NCI-H146 treated with DMSO at 0.1 percent for 48 hours (cell line): Measurements from ENCODE around the gene C1RL.
"Not testable (repeated sequence)": the region's sequence is repeated elsewhere in the genome, so short reads cannot be mapped to it uniquely, and the experiment has no call there.

Experiments
- DNase-seq: peaks from one replicate; lab custom pipeline; 2025; ENCODE audit not compliant: unreplicated experiment; lab: John Stamatoyannopoulos, UW

C1RL gene

DNA sequence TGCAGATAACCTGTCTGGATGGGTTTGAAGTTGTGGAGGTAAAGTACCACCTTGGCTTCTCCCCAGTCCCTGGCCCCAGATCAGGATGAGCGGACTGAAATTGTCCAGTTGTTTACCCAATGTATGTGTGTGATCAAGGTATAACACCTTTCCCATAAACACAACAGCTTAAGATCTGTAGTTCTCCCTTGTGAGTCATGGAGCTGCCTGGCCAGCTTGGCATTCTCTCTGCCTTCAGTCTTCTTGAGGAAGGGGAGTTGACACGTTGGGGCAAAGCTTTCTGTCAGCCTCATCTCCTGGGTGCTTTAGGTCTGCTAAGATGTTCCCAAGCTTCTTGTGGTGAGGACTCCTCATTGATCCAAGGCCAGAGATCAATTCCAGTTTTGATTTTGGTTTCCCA is 42.4 kb downstream of the C1RL start:
- DNase-seq = no peak

DNA sequence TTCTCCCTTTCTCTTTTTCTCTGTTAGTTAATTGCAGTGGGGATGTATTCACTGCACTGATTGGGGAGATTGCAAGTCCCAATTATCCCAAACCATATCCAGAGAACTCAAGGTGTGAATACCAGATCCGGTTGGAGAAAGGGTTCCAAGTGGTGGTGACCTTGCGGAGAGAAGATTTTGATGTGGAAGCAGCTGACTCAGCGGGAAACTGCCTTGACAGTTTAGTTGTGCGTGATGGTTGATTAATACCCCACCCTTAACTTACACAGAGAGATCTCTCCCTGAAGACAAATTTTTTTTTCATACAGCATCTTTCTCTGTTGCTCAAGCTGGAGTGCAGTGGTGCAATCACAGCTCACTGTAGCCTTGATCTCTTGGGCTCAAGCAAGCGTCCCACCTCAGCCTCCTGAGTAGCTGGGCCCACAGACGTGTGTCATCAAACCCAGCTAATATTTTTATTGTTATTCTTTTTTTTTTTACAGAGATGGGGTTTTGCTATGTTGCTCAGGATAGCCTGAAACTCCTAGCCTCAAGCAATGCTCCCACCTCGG is 43.9 kb downstream of the C1RL start:
- no peak for DNase-seq

DNA sequence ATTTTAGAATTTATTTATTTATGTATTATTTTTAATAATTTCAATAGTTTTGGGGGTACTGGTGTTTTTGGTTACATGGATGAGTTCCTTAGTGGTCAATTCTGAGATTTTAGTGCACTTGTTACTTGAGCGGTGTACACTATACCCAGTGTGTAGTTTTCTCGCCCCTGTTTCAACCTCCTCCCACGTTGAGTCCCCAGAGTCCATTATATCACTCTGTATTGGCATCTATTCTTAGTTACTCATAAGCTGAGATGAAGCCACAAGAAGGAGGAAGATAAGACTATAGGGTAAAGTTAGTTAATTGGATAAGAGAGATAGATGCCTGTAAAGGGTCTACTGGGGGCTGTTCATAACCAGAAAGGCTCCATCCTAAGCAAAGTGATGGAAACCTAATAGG is 44.5 kb downstream of the C1RL start:
- DNase-seq = no peak

DNA sequence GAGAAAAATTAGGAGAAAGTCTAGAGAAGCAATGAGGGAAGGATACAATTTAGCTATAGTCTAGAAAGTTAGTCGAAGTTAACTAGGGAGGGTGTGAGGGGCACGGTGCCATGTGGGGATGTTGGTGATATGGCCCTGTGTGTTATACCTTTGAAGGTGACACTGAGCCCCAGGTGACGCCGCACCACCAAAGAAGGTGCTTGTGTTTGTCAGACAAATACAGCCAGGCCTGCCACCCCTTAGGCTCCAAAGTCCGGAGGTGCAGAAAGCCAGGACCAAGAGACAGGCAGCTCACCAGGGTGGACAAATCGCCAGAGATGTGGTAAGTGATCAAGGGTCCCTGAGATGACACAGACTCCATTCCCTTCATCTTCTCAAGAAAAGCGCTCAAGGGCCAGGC is 47.4 kb downstream of the C1RL start:
- DNase-seq = no peak

DNA sequence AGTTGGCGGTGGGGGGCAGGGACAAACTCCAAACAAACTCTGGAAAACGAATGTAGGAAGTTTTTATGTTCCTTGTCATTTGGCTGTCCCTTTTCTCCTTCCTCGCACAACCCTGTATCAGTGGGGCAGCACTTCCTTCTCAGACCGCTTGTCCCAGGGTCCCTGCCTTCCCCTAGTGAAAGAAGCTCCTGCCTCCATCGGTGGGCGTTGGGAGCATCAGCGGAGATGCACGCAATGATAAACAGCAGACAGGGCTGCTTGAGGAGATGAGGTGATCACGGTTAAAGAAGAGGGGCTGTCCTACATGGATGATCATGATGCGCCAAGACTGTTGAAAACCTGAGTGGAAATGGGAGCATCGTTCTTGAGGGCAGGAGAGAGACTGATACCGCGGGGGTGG is 47.9 kb downstream of the C1RL start:
- no peak for DNase-seq

DNA sequence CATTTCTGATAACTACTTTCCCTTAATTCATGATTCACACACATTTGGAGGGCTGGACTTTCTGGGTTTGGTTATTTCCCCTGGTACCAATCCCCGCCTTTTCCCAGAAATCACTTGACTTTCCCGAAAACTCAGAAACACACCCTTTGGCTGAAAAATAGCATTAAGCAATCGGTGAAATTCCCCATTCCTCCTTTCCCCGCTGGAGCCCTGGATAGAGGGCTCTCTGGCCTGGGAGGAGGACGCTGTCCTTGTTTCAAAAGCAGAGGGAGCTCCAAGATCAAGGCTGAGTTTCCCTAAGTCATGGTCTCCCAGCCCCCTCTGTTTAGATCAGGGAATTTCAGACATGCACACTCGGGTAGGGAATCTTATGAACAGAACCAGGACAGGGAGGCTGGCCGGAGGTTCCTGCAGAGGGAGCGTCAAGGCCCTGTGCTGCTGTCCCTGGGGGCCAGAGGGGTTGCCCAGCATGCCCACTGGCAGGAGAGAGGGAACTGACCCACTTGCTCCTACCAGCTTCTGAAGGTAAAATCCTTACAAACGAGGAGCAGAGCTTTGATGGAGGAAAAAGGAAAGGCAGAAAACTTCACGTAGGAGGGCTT is 48.6 kb downstream of the C1RL start, which contains the start of gene C1S:
Gene C1S, plus strand, starts transcription at position 366 of the 602 bp plus-strand sequence. CDS start 1,195 bp downstream, outside the sequence.
- DNase-seq = peak; percentile 43

DNA sequence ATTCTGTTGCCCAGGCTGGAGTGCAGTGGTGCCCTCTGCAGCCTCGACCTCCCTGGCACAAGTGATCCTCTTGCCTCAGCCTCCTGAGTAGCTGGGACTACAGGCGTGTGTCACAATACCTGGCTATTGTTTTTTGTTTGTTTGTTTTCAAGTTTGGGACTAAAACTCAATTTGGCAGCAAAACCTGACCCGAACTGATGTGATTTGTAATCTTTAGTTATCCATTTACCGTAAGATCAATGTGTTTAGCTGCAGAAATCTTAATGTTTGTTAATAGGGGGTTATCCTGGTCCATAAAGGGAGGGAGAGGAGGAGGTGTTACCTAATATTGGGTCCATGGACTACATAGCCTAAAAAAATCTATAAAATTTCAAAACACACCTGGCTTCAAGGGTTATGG is 49.2 kb downstream of the C1RL start:
- DNase-seq = no peak

DNA sequence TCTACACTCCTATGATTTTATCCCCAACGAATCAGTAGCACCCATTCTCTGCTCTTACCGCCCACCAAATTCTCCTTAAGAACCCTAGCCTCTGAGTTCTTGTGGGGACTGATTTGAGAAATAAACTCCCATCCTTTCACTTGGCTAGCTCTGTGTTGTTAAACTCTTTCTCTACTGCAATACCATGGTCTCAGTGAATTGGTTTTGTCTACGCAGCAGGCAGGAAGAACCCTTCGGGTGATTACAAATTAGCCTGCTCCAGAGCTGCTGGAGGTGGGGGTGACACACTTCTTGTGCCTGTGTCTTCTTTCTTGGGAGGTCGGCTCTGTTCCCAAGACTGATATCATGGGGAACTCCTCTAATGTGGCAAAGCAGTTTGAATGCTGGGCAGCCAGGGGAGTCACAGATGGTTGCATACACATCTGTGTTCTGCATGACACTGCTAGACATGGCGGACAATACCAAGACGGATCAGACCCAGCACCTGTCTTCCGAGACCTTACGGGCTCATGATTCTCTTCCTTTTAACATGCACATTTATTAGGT is 50.1 kb downstream of the C1RL start:
- no peak for DNase-seq

DNA sequence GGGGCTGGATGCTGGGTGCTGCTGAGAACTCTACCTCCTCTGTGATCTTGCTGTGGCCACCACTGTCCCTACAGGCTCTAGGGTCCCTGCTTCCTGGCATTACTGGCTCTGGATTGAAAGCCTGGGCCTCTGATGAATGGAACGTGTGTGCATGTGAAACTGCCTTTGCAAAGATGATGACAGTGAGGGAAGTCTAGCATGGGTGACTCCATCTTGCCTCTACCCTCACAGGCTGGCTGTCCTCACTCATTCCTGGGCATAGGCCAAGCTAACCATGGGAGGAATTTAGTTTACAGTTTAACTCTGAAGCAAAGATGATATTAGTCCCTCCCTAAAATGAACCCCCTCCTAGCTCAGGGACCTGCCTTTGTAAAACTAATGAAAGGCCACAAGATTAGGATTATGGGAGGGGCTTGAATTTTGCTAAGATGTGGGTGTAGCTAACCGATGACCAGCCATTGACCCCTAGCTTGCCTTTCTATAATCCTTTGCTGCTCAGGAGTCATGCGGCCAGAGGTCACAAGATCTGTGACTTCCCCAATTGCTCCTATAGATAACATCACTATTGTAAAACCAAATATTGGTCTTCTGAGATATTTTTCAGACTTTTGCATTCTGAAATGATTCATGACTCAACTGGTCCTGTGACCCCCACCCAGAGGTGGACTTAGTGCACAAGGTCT is 50.7 kb downstream of the C1RL start:
- DNase-seq = no peak

DNA sequence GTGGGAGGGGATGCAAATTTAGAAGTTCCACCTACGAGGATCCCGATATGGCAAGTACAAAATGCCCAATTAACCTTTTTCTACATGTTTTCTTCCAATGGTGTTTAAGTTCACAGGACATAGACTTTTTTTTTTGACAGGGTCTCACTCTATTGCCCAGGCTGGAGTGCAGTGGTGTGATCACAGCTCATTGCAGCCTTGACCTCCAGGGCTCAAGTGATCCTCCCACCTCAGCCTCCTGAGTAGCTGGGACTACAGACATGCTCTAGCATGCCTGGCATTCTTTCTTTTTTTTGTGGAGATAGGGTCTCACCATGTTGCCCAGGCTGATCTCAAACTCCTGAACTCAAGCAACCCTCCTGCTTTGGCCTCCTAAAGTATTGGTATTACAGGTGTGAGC is 53.3 kb downstream of the C1RL start:
- DNase-seq = not testable (repeated sequence)

DNA sequence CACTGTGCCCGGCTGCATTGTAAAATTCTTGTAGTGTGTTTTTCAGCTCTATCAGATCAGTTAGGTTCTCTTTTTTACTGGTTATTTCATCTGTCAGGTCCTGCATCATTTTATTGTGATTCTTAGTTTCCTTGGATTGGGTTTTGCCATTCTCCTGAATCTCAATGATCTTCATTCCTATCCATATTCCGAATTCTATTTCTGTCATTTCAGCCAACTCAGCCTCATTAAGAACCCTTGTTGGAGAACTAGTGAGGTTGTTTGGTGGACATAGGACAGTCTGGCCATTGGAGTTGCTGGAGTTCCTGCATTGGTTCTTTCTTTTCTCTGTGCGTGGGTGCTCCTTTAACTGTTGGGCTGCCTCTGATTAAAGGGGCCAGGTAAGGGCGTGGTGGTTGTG is 54.1 kb downstream of the C1RL start:
- no peak for DNase-seq

DNA sequence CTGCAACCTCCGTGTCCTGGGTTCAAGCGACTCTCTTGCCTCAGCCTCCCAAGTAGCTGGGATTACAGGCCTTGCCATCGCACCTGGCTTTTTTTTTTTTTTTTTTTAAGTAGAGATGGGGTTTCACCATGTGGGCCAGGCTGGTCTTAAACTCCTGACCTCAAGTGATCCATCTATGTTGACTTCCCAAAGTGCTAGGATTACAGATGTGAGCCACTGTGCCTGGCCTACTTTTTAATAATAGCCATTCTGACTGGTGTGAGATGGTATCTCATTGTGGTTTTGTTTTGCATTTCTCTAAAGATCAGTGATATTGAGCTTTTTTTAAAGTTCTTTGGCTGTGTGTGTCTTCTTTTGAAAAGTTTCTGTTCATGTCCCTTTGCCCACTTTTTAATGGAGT is 59.0 kb downstream of the C1RL start:
- DNase-seq = not testable (repeated sequence)

DNA sequence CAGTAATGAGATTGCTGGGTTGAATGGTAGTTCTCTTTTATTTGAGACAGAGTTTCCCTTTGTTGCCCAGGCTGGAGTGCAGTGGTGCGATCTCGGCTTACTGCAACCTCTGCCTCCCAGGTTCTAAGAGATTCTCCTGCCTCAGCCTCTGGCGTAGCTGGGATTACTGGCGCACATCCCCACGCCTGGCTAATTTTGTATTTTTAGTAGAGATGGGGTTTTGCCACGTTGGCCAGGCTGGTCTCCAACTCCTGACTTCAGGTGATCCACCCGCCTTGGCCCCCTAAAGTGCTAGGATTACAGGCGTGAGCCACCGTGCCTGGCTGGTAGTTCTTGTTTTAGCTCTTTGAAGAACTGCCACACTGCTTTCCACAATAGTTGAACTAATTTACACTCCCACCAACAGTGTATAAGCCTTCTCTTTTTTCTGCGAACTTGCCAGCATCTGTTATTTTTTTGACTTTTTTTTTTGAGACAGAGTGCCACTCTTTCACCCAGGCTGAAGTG is 59.5 kb downstream of the C1RL start:
- not testable (repeated sequence) for DNase-seq

DNA sequence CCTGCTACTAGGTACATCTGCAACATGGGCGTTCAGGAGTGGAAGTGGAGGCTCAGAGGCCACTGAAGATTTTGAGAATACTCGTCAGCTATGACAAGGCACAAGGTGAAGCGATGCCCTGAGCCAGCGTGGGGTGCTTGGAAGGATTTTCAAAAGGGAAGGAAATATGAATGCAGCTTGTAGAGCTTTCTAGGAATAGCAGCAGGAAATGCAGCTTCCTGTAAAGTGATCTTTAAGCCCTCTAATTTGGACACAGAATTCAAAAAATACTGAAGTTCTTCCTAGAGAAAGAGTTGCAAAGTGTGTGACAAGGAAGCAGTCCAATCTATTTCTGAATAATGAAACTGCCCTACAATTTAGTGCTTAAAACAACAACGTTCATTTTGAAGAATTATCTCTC is 61.7 kb downstream of the C1RL start:
- no peak for DNase-seq

DNA sequence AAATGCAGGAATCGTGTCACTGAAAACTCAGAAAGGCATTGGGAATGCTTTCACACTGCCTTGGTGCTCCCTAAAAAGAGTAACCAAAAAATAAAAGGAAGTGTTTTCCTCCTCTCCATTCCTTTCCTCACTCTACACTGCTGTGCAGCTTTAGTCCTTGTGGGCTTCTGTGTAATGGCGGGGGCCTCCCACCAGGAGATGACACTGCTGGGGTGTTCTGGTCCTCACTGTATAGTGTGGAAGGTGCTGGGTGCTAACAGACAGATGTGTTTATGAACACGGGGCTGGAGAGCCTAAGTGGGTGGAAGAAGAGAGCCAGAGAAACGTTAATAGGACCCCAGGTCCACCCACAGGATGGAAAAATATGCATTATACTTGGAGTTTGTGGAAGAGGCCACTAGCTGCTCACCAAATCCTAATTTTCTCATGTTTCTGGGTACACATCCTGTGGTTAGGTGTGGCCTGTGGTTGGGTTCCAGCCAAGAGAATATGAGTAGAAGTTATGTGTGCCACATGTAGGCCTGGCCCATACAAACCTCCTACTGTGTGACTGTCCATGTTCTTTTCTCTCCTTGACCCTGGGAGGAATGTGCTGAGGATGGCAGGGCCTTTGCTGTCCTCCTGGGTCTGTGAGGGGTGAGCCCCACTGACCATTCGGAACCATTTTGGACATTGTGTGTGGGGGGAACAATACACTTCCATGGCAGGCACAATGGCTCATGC is 62.5 kb downstream of the C1RL start:
- no peak for DNase-seq

DNA sequence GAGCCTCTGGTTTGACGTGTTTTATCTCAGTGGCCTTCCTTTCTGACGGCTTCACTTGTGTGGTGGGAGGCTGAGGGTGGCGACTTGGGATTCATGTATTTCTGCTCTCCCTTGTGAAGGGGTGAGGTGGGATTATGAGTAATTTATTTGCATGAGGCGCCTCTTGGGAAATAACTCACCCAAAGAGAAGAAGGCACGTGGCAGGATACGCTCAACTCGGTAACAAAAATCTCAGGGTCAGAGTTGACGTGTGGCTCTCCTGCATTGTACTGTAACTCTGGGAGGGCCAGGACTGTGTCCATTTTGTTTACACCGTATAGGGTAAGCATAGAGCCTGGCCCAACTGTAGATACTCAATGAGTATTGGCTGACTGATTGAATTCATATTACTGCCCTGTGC is 63.1 kb downstream of the C1RL start:
- DNase-seq = no peak
